HepG2 (cell line): Measurements from ENCODE around the gene ZNF138. TPM values are rescaled to one million over a fixed set of nuclear protein-coding genes. Genes with fewer than 3 reads are reported as not detected.
A peak's percentile ranks its signal among the peaks of the same experiment; 100 is the strongest.

Experiments used
- ESRRA ChIP-seq: sonication (generic); formaldehyde crosslinking; IDR thresholded peaks from 2 replicates; pipeline ENCODE4 v1.5.1; 2020; ENCODE audit warnings: mild to moderate bottlenecking, low read depth, missing genetic modification reagents
- GATA4 ChIP-seq: sonication (generic); IDR thresholded peaks from 2 replicates; pipeline ENCODE4 v1.6.1; 2016; ENCODE audit warnings: antibody characterized with exemption, low read depth, borderline replicate concordance
- KDM2A ChIP-seq: sonication (generic); formaldehyde crosslinking; IDR thresholded peaks from 2 replicates; pipeline ENCODE4 v1.4.0; 2020; ENCODE audit warnings: low read depth, missing genetic modification reagents, borderline replicate concordance
- MAFF ChIP-seq: IDR thresholded peaks from 2 replicates; pipeline ENCODE4 v1.6.1; 2011; ENCODE audit warnings: low read depth, low read length, improper control_type of control experiment
- MXI1 ChIP-seq: IDR thresholded peaks from 3 replicates; pipeline ENCODE4 v1.6.1; 2012; ENCODE audit warnings: low read depth, low read length, inconsistent platforms, borderline replicate concordance
- MYPOP ChIP-seq: sonication (generic); formaldehyde crosslinking; IDR thresholded peaks from 2 replicates; pipeline ENCODE4 v1.8.1; 2023; ENCODE audit warnings: mild to moderate bottlenecking, moderate library complexity, missing genetic modification reagents
- PHF20 ChIP-seq: sonication (generic); formaldehyde crosslinking; IDR thresholded peaks from 2 replicates; pipeline ENCODE4 v1.5.0; 2020; ENCODE audit warnings: mild to moderate bottlenecking, missing genetic modification reagents
- POLR2A ChIP-seq, 2 experiments: IDR thresholded peaks; 2 replicates each; pipeline ENCODE4 v1.6.1; 2011; ENCODE audit warnings: low read depth in 2 of 2, low read length in 2 of 2, mild to moderate bottlenecking in 1 of 2, moderate library complexity in 1 of 2; ENCODE audit not compliant: insufficient read depth in 1 of 2
- RBM39 ChIP-seq: fragments of 200-400 bp; formaldehyde crosslinking; IDR thresholded peaks from one replicate; pipeline ENCODE4 v1.6.1; 2018; ENCODE audit warnings: antibody characterized with exemption, mild to moderate bottlenecking, low read depth, low read length; ENCODE audit not compliant: poor library complexity, severe bottlenecking
- RNF2 ChIP-seq: fragments of 450-650 bp; conservative IDR thresholded peaks from 2 replicates; pipeline ENCODE4 v1.6.1; 2016; ENCODE audit warnings: low read depth
- SALL2 ChIP-seq: sonication (generic); formaldehyde crosslinking; IDR thresholded peaks from 2 replicates; pipeline ENCODE4 v1.8.1; 2023; ENCODE audit warnings: mild to moderate bottlenecking, missing genetic modification reagents, inconsistent platforms
- TERF1 ChIP-seq: sonication (generic); formaldehyde crosslinking; IDR thresholded peaks from 2 replicates; pipeline ENCODE4 v1.8.0; 2022; ENCODE audit warnings: mild to moderate bottlenecking, missing genetic modification reagents, moderate library complexity
- TFDP1 ChIP-seq: IDR thresholded peaks from 2 replicates; pipeline ENCODE4 v1.6.1; 2016; ENCODE audit warnings: missing compliant biosample characterization, missing genetic modification reagents, borderline replicate concordance
- ZBTB46 ChIP-seq: sonication (generic); formaldehyde crosslinking; IDR thresholded peaks from 2 replicates; pipeline ENCODE4 v1.4.0; 2020; ENCODE audit warnings: mild to moderate bottlenecking, missing genetic modification reagents, borderline replicate concordance
- ZNF136 ChIP-seq: sonication (generic); formaldehyde crosslinking; IDR thresholded peaks from 2 replicates; pipeline ENCODE4 v1.8.1; 2022; ENCODE audit warnings: low read depth, mild to moderate bottlenecking, moderate library complexity, missing genetic modification reagents
- ZNF142 ChIP-seq: sonication (generic); formaldehyde crosslinking; IDR thresholded peaks from 2 replicates; pipeline ENCODE4 v1.4.0; 2020; ENCODE audit warnings: missing genetic modification reagents
- ZNF83 ChIP-seq: sonication (generic); formaldehyde crosslinking; IDR thresholded peaks from 2 replicates; pipeline ENCODE4 v1.4.0; 2020; ENCODE audit warnings: missing genetic modification reagents, mild to moderate bottlenecking, borderline replicate concordance
- polyA plus RNA-seq, 8 experiments: library from polyadenylated mRNA; depleted of rRNA in 3 of 8; stranded (reverse) in 7 of 8; unstranded in 1 of 8; fragments of >200 nt; fragmentation: Illumina TruSeq in 4 of 8; extraction: Trizol in 4 of 8; gene quantifications; 2 replicates each; pipeline versions ENCODE4 v1.2.1 to v1.2.3, GENCODE V29; 2011 to 2016; ENCODE audit warnings: low read depth in 4 of 8, missing spikeins in 1 of 8, mixed read lengths in 1 of 8; ENCODE audit not compliant: insufficient read depth in 1 of 8
- total RNA-seq, 5 experiments: library from RNA; depleted of rRNA; stranded (reverse); fragments of >200 nt; fragmentation: Illumina TruSeq; extraction: Trizol; gene quantifications; 2 replicates each; pipeline ENCODE4 v1.2.3, GENCODE V29; 2016; ENCODE audit warnings: low read depth in 1 of 5

ZNF138 gene
- total and polyA plus RNA-seq, 2 of the 13 experiments (the other 11 are each of a cell fraction or from before 2014, with no cell fraction given) = 2.7 to 5.8 TPM

GRCh38 chr7:64794171-64794844, at the start of gene ZNF138 (continued):
- TF ChIP-seq TERF1 (CRISPR knock-in tag) (no peak), POLR2A (IDR thresholded peaks at IDR 0.05; ENCODE audit: insufficient read depth in 1 of 2, low read depth in 2 of 2, low read length in 2 of 2) (peak; percentile 70 to 79), MXI1 (no peak), ZNF142 (CRISPR knock-in tag) (no peak), KDM2A (CRISPR knock-in tag) (peak; percentile 84; the same call in 1 of the 2 replicates), TFDP1 (peak; percentile 87; the same call in 1 of the 2 replicates), ZNF136 (CRISPR knock-in tag) (no peak), ZNF83 (CRISPR knock-in tag) (peak; percentile 41; the same call in 1 of the 2 replicates), RNF2 (0 out of 2 replicates have a peak, but pooled peaks have one; percentile 53), MYPOP (no peak), RBM39 (peak; percentile 36), ZBTB46 (CRISPR knock-in tag) (no peak), MAFF (no peak), PHF20 (CRISPR knock-in tag) (peak; percentile 79), GATA4 (no peak), ESRRA (CRISPR knock-in tag) (no peak), SALL2 (no peak)
